HG03139 (cell line): ENCODE results near the gene GPR18.
"Not testable (repeated sequence)": the region's sequence is repeated elsewhere in the genome, so short reads cannot be mapped to it uniquely, and the experiment has no call there.

Source experiments
- ATAC-seq: cut with Tn5 transposase; IDR thresholded peaks from one replicate; pipeline ENCODE4 v1.9.1; 2021; ENCODE audit not compliant: unreplicated experiment

GPR18 gene

GRCh38 chr13:99211421-99212035, 46.7 kb downstream of the GPR18 start:
- no peak for ATAC-seq

DNA sequence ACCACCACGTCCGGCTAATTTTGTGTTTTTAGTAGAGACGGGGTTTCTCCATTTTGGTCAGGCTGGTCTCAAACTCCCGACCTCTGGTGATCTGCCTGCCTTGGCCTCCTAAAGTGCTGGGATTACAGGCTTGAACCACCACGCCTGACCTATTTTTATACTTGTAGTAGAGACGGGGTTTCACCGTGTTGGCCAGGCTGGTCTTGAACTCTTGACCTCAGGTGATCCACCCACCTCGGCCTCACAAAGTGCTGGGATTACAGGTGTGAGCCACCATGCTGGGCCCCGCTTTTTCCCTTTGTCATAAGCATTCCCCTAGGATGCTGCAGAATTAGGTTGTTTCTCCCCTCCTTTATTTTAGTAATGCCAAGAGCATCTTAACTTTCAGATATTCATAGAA, 47.6 kb downstream of the GPR18 start:
- not testable (repeated sequence) for ATAC-seq

DNA sequence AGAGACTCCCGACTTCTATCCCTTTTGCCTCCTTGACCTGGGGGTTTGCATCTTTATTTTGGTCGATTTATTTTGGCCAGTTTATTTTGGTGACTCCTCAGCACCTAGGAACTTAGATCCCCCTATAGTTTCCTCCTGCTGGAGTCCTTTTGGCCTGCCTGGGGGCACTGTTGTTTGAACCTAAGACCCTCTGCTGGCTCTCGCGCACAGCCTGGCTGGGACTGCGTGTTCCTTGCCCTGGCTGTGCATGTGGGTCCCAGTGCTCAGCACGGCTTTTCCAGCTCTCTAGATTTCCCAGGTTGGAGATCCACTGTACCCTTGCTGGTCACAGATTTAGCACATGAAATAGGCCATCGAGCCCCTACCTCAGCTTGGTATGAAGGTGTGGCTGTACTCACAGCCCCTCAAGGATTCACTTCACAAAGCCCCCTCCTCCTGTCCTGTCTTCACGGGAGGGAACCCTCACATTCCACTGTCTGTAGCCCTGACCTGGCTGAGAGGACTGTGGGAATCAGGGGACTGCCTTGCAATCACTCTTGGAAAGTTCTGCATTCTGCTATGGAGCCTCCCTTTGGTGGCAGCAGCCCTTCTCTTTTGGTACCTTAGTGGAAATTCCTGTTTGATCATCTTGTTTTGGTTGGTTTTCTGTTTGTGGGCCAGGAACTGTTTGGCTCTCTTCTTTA, 49.2 kb downstream of the GPR18 start:
- no peak for ATAC-seq

- ATAC-seq, result no peak
These were observed 50.0 kb downstream of the GPR18 start for GRCh38 chr13:99208185-99208584.

- no peak for ATAC-seq
These were observed 50.7 kb downstream of the GPR18 start for GRCh38 chr13:99207511-99207910.

DNA sequence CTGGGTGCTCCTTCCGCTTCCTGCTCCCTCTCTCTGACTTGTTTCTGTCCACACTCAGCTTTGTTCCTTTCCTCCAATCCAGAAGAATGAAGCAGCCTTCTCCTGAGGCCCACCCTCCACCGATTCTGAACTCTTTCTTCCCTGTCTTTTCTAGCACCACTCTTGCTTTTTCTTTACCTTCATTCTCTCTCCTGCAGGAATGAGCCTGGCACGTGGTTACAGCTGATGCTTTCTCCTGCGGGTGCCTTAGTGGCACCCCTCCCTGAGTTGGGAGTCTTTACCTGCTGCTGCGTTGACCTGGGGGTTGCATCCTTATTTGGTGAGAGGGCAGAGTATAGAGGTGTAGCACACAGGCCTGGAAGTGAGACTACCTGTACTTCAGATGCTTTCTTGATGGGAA, 51.3 kb downstream of the GPR18 start:
- no peak for ATAC-seq

DNA sequence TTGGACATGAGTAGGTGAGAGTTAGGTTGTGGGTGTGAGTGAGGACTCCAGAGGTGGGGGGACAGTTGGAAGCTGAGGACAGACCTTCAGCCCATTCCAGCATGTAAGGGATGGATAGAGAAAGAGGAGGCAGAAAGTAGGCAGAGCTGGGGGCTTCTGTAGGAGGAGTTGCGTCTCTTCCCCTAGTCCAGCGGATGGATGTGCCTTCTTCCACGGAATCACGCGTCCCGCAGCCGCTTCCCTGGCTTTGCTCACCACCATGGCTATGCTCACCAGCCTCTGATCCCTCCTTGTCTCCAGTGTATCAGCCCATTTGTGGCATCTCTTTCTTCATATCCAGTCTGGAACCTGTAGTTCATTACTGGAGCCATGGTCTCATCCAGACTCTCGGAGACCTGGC, 52.0 kb downstream of the GPR18 start:
- ATAC-seq, result no peak

DNA sequence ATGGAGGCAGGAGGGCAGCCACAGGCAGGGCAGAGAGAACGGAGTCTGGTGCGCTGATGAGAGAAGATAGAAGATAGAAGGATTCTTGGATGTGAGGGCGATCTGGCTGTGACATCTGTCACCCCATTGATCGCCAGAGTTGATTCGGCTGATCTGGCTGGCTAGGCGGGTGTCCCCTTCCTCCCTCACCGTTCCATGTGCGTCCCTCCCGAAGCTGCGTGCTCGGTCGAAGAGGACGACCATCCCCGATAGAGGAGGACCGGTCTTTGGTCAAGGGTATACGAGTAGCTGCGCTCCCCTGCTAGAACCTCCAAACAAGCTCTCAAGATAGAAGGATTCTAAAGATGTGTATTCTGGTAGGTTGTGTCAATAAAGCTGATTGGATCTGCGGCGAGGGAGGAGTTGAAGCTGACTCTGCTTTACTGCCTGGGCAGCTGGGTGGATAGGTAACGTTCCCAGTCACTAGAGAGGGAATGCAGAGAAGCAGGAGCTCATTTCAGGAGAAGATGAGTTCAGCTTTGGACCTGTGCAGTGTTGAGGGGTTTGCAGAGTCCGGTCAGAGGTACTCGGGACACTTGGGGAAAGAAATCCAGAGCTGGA, 52.5 kb downstream of the GPR18 start:
- ATAC-seq, result no peak
